ENCODE data around the gene RHOJ. TPM values are rescaled to one million over a fixed set of nuclear protein-coding genes. Genes with fewer than 3 reads are reported as not detected.

The RHOJ gene
- polyA plus RNA-seq, 4 donors, result 0.45 to 11.1 (median 5.9) TPM

DNA sequence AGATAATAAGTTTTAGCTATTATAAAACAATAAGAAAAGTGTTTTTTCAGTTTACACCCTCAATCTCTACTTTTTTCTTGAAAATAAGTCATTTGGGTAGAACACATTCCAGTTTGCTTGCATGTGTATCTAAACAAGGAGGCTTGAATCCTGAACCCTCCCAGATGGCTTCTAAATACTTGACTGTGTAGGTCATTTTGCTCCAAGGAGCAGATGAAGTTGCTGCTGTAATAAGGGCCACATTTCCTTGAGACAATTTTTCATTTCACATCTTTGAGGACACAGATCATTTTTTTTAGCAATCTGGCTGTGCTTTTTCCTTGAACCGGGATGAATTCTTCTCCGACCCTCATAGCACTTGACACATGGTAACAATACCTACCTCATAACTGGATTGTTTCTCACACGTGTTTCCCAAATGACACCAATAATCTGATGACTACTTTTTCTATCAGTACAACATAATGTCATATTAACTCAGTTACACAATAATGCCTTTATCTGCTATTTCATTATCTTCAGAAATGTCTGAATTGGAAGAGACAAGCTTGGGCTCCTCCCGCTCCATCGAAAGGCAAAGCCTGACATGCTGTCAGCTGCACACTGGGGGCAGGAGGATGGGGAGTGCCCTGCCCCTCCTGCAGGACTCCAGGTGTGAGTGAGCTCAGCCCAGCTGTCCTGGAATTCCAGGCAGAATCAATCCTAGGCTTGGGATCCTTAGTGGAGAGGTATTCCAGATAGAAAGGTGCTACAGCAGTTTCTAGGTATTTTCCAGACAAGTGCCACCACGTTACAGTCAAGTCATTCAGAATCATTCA, 83.6 kb downstream of the RHOJ start:
- FAIRE-seq (no peak), DNase-seq (no peak)
- Histone ChIP-seq H3K4me1 (ENCODE audit: control insufficient read depth in 3 of 3, insufficient read depth in 2 of 3, low read depth in 1 of 3, low read length in 2 of 3) (no peaks in the 10 kb centered on the region), H3K36me3 (ENCODE audit: control insufficient read depth in 3 of 3, insufficient read depth in 2 of 3, low read depth in 1 of 3, low read length in 3 of 3) (peaks cover 0 to 3% (median 0%) of the 10 kb centered on the region in 3 donors), H3K4me3 (ENCODE audit: low read depth in 1 of 3, low read length in 3 of 3) (no peak overlapping the region), H3K27me3 (ENCODE audit: control insufficient read depth in 3 of 3, insufficient read depth in 3 of 3, low read length in 3 of 3) (no peaks in the 10 kb centered on the region), H3K9me3 (ENCODE audit: control insufficient read depth in 2 of 2, insufficient read depth in 1 of 2, low read depth in 1 of 2, low read length in 1 of 2) (no peaks in the 10 kb centered on the region), H3K27ac (ENCODE audit: low read depth in 1 of 3, low read length in 2 of 3) (no peak overlapping the region)
- 71 to 75% (median 72%) methylated on average over 6 of the region's 6 CpGs for WGBS, 3 donors

DNA sequence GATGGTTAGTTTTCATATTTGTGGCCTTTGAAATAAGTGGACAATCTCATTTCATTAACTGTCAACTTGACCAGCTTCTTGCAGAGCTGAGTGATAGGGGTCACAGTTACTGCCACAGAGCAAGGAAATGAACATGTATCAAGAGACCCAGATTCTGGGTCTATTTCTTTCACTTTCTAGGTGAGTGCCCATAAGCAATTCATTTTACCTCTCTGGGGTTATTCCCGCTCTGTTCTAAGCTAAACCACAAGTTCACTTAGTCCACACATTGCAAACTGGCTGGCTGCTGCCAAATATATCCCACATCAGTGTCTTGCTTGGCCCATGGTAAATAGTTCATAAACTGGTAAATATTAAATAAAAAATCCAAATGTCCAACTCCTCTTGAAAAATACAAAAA, 84.6 kb downstream of the RHOJ start:
- Histone ChIP-seq H3K4me1 (ENCODE audit: control insufficient read depth in 3 of 3, insufficient read depth in 2 of 3, low read depth in 1 of 3, low read length in 2 of 3) (no peaks in the 10 kb centered on the region), H3K27me3 (ENCODE audit: control insufficient read depth in 3 of 3, insufficient read depth in 3 of 3, low read length in 3 of 3) (no peaks in the 10 kb centered on the region), H3K27ac (ENCODE audit: low read depth in 1 of 3, low read length in 2 of 3) (no peak overlapping the region), H3K9me3 (ENCODE audit: control insufficient read depth in 2 of 2, insufficient read depth in 1 of 2, low read depth in 1 of 2, low read length in 1 of 2) (no peaks in the 10 kb centered on the region), H3K36me3 (ENCODE audit: control insufficient read depth in 3 of 3, insufficient read depth in 2 of 3, low read depth in 1 of 3, low read length in 3 of 3) (peaks cover 0 to 3% (median 0%) of the 10 kb centered on the region in 3 donors), H3K4me3 (ENCODE audit: low read depth in 1 of 3, low read length in 3 of 3) (no peak overlapping the region)
- FAIRE-seq (no peak), DNase-seq (no peak)
- 78 to 90% (median 88%) methylated on average over 1 of the region's 1 CpG for WGBS, 3 donors

DNA sequence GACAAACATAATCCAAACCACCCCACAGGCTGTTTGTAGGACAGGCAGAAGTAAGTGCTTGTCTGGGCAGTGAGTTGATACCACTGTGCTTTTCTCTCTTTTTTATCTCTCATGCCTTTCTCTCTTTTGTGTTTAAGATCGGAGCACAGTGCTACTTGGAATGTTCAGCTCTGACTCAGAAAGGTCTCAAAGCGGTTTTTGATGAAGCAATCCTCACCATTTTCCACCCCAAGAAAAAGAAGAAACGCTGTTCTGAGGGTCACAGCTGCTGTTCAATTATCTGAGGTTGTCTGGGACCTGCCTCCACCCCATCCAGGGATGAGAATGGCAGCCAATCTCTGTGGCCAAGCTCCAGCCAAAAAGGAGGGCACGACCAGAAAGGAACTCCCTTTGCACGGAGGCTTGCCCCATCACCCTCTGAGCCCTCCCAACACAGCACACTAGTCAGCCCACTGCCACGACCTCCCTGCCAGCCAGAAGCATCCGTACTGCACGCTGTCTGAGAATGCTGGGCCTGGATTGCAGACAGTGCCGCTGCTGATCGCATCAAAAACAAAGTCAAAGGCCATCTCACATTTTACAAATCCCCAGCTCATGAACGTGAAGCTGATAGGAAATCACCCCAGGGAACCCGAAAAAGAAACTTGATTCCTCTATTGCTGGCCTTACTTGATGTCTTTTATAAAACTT, 86.6 kb downstream of the RHOJ start:
- FAIRE-seq (no peak), DNase-seq (no peak)
- WGBS, 3 donors, result 75 to 85% (median 81%) methylated on average over 12 of the region's 12 CpGs
- Histone ChIP-seq H3K27me3 (ENCODE audit: control insufficient read depth in 3 of 3, insufficient read depth in 3 of 3, low read length in 3 of 3) (no peaks in the 10 kb centered on the region), H3K4me3 (ENCODE audit: low read depth in 1 of 3, low read length in 3 of 3) (no peak overlapping the region), H3K27ac (ENCODE audit: low read depth in 1 of 3, low read length in 2 of 3) (no peak overlapping the region), H3K4me1 (ENCODE audit: control insufficient read depth in 3 of 3, insufficient read depth in 2 of 3, low read depth in 1 of 3, low read length in 2 of 3) (no peaks in the 10 kb centered on the region), H3K36me3 (ENCODE audit: control insufficient read depth in 3 of 3, insufficient read depth in 2 of 3, low read depth in 1 of 3, low read length in 3 of 3) (peaks cover 0 to 3% (median 0%) of the 10 kb centered on the region in 3 donors), H3K9me3 (ENCODE audit: control insufficient read depth in 2 of 2, insufficient read depth in 1 of 2, low read depth in 1 of 2, low read length in 1 of 2) (no peaks in the 10 kb centered on the region)

DNA sequence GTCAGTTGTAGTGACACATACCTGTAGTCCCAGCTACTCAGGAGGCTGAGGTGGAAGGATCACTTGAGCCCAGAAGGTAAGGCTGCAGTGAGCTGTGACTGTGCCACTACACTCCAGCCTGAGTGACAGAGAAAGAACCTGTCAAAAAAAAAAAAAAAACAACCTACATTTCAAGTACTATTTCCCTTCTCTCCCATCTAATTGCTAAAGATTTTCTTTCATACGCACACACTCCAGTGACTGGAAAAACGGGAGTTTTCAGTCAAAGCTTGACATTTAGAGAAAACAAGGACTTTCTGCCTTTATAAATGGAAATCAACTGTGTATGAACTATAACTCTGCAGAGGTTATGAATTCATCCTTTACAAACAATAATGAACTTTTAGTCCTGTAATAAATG, 88.6 kb downstream of the RHOJ start:
- Histone ChIP-seq H3K27me3 (ENCODE audit: control insufficient read depth in 3 of 3, insufficient read depth in 3 of 3, low read length in 3 of 3) (no peaks in the 10 kb centered on the region), H3K9me3 (ENCODE audit: control insufficient read depth in 2 of 2, insufficient read depth in 1 of 2, low read depth in 1 of 2, low read length in 1 of 2) (no peaks in the 10 kb centered on the region), H3K36me3 (ENCODE audit: control insufficient read depth in 3 of 3, insufficient read depth in 2 of 3, low read depth in 1 of 3, low read length in 3 of 3) (peaks cover 0 to 3% (median 0%) of the 10 kb centered on the region in 3 donors), H3K4me1 (ENCODE audit: control insufficient read depth in 3 of 3, insufficient read depth in 2 of 3, low read depth in 1 of 3, low read length in 2 of 3) (no peaks in the 10 kb centered on the region), H3K27ac (ENCODE audit: low read depth in 1 of 3, low read length in 2 of 3) (no peak overlapping the region), H3K4me3 (ENCODE audit: low read depth in 1 of 3, low read length in 3 of 3) (no peak overlapping the region)
- FAIRE-seq (no peak), DNase-seq (no peak)
- 90 to 92% (median 91%) methylated on average over 2 of the region's 2 CpGs for WGBS, 3 donors

DNA sequence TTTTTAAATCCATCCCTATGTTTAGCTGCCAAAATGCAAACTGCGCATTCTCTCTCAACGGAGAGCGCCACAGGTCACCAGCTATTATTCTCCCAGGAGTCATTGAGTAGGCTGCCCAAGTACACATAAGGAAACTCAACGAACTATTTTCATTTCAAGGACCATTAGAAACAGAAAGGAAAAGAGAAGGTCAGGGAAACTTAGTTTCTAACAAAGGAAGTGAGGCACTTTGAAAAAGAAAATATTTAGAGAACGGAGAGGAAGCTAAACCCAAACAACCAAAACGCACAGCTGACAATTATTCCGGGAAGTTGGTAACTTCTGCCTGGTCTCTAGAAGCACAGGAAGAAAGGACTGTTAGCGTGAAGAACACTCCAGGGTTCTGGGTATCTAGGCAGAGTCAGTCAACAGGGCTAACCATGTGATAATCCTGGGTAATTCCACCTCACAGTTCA, 91.0 kb downstream of the RHOJ start:
- DNase-seq (peak in 1 of 2 donors; percentile 10), FAIRE-seq (no peak)
- 46 to 78% (median 63%) methylated on average over 8 of the region's 8 CpGs for WGBS, 3 donors
- no peaks in the 10 kb centered on the region for H3K27me3 ChIP-seq (ENCODE audit: control insufficient read depth in 3 of 3, insufficient read depth in 3 of 3, low read length in 3 of 3)
- H3K4me3 ChIP-seq (ENCODE audit: low read depth in 1 of 3, low read length in 3 of 3), result no peak overlapping the region
- no peaks in the 10 kb centered on the region for H3K4me1 ChIP-seq (ENCODE audit: control insufficient read depth in 3 of 3, insufficient read depth in 2 of 3, low read depth in 1 of 3, low read length in 2 of 3)
- H3K36me3 ChIP-seq (ENCODE audit: control insufficient read depth in 3 of 3, insufficient read depth in 2 of 3, low read depth in 1 of 3, low read length in 3 of 3), result peaks cover 0 to 3% (median 0%) of the 10 kb centered on the region in 3 donors
- H3K9me3 ChIP-seq (ENCODE audit: control insufficient read depth in 2 of 2, insufficient read depth in 1 of 2, low read depth in 1 of 2, low read length in 1 of 2), result no peaks in the 10 kb centered on the region
- peak overlapping the region in 1 of 3 donors; percentile 79 for H3K27ac ChIP-seq (ENCODE audit: low read depth in 1 of 3, low read length in 2 of 3)

DNA sequence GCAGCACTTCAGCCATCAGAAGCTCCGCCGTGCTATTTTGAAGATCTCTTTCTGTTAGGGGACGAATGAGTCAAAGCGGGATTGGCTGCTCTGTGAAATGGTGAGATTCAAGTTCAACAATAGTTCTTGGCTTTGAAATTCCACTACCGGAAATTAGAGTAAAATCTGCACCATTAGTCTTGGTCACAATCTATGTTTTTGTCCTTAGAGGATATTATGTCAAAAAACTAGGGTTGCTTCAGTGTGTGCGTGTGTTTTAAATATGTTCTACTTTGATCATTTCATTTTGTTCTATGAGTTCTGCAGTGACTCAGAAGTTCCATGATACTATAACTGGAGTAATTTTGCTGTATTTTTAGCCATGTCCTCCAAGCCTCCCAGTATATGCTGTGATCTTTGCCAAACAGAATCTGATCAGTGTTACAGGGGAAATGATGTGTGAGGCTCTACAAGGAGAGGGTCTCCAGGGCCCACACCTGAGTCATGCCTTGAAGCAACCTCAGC, 91.9 kb downstream of the RHOJ start:
- DNase-seq, result no peak
- Histone ChIP-seq H3K27ac (ENCODE audit: low read depth in 1 of 3, low read length in 2 of 3) (peak overlapping the region in 1 of 3 donors; percentile 54), H3K27me3 (ENCODE audit: control insufficient read depth in 3 of 3, insufficient read depth in 3 of 3, low read length in 3 of 3) (no peaks in the 10 kb centered on the region), H3K4me3 (ENCODE audit: low read depth in 1 of 3, low read length in 3 of 3) (no peak overlapping the region), H3K36me3 (ENCODE audit: control insufficient read depth in 3 of 3, insufficient read depth in 2 of 3, low read depth in 1 of 3, low read length in 3 of 3) (no peaks in the 10 kb centered on the region), H3K9me3 (ENCODE audit: control insufficient read depth in 2 of 2, insufficient read depth in 1 of 2, low read depth in 1 of 2, low read length in 1 of 2) (no peaks in the 10 kb centered on the region), H3K4me1 (ENCODE audit: control insufficient read depth in 3 of 3, insufficient read depth in 2 of 3, low read depth in 1 of 3, low read length in 2 of 3) (no peaks in the 10 kb centered on the region)
- 71 to 82% (median 75%) methylated on average over 6 of the region's 6 CpGs for WGBS, 3 donors
- no peak for FAIRE-seq

DNA sequence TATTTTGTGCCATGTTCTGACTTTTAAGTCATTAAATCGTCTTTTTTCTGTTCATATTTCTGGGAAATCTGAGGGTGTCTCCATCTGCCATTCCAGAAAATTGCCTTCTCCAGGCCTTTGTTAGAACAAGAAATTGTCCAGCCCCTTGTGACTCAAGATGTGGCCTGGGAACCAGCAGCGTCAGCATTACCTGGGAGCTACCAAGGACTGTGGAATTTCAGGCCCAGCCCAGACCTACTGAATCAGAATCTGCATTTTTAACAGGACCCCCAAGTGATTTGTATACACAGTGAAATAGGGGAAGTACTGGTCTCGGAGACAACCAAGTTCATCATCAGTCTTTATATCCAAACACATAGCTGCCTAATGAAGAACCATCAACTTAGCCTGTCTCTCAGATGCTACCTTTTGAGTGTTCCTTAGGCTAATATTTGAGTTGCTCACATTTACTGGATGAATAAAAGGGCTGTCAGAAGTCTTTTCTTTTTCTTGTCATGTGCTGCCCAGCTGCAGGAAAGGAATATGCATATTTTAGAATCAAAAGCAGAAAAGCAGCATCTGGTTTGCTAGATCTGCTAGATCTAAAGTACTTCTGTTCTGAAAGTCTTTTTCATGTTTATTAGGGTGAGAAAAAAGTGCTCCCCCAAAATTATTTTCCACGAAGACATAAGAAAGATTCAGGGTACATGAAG, 93.3 kb downstream of the RHOJ start:
- Histone ChIP-seq H3K4me3 (ENCODE audit: low read depth in 1 of 3, low read length in 3 of 3) (no peak overlapping the region), H3K4me1 (ENCODE audit: control insufficient read depth in 3 of 3, insufficient read depth in 2 of 3, low read depth in 1 of 3, low read length in 2 of 3) (no peaks in the 10 kb centered on the region), H3K9me3 (ENCODE audit: control insufficient read depth in 2 of 2, insufficient read depth in 1 of 2, low read depth in 1 of 2, low read length in 1 of 2) (no peaks in the 10 kb centered on the region), H3K27ac (ENCODE audit: low read depth in 1 of 3, low read length in 2 of 3) (no peak overlapping the region), H3K36me3 (ENCODE audit: control insufficient read depth in 3 of 3, insufficient read depth in 2 of 3, low read depth in 1 of 3, low read length in 3 of 3) (no peaks in the 10 kb centered on the region), H3K27me3 (ENCODE audit: control insufficient read depth in 3 of 3, insufficient read depth in 3 of 3, low read length in 3 of 3) (peaks cover 0 to 3% (median 0%) of the 10 kb centered on the region in 3 donors)
- FAIRE-seq (no peak), DNase-seq (no peak)
- WGBS, 3 donors, result 79 to 84% (median 80%) methylated on average over 4 of the region's 4 CpGs
